PC-3 (cell line): ENCODE data around the gene TYMS. TPM values are rescaled to one million over a fixed set of nuclear protein-coding genes. Genes with fewer than 3 reads are reported as not detected.

Experiments
- ATAC-seq: fragments of 200-7000 bp; cut with Tn5 transposase; 2 replicates; pipeline ENCODE4 v1.9.1; 2020; ENCODE audit warnings: mild to moderate bottlenecking, moderate library complexity
- BruUV-seq: library from RNA; stranded (reverse); fragments of 400-500 nt; replicated peaks from 2 replicates; lab custom pipeline; 2021; lab: Mats Ljungman, UMichigan
- CTCF ChIA-PET: fragments of 300-600 bp; sonication (Branson Sonifier 250); formaldehyde crosslinking; loops from one replicate; lab custom pipeline; 2022; ENCODE audit warnings: antibody characterized with exemption; lab: Charles Lee
- POLR2A ChIA-PET: fragments of 300-600 bp; sonication (Branson Sonifier 250); formaldehyde crosslinking; loops from one replicate; lab custom pipeline; 2022; ENCODE audit warnings: antibody characterized with exemption; ENCODE audit not compliant: unreplicated experiment; lab: Charles Lee
- DNase-seq: peaks from one replicate; pipeline ENCODE4 v3.0.0-alpha.2; 2015
- H2AFZ ChIP-seq: fragments of 300-600 bp; sonication (generic); 2 replicates; pipeline ENCODE4 v1.6.0; 2016; ENCODE audit warnings: antibody characterized with exemption, low read length
- H3F3A ChIP-seq: fragments of 300-600 bp; sonication (generic); one replicate; pipeline ENCODE4 v1.6.0; 2017; ENCODE audit warnings: antibody characterized with exemption, low read length, control low read depth, mild to moderate bottlenecking; ENCODE audit not compliant: unreplicated experiment
- H3K27ac ChIP-seq: fragments of 300-600 bp; sonication (generic); 2 replicates; pipeline ENCODE4 v1.5.1; 2016; ENCODE audit warnings: mild to moderate bottlenecking, low read length
- H3K27me3 ChIP-seq: fragments of 300-600 bp; sonication (generic); 2 replicates; pipeline ENCODE4 v1.6.1; 2016; ENCODE audit warnings: low read length, mixed read lengths
- H3K36me3 ChIP-seq: fragments of 300-600 bp; sonication (generic); 2 replicates; pipeline ENCODE4 v1.6.1; 2016; ENCODE audit warnings: low read depth, mixed run types, low read length, mixed read lengths
- H3K4me1 ChIP-seq: fragments of 300-600 bp; sonication (generic); 2 replicates; pipeline ENCODE4 v1.5.1; 2016; ENCODE audit warnings: low read length; ENCODE audit not compliant: insufficient read depth
- H3K4me2 ChIP-seq: fragments of 300-600 bp; sonication (generic); 2 replicates; pipeline ENCODE4 v1.6.0; 2016; ENCODE audit warnings: low read length
- H3K4me3 ChIP-seq: fragments of 300-600 bp; sonication (generic); 2 replicates; pipeline ENCODE4 v1.5.1; 2016; ENCODE audit warnings: mild to moderate bottlenecking, low read length, mixed read lengths
- H3K79me2 ChIP-seq: fragments of 300-600 bp; sonication (generic); 2 replicates; pipeline ENCODE4 v1.6.1; 2017; ENCODE audit warnings: low read length, mixed read lengths
- H3K9ac ChIP-seq: fragments of 300-600 bp; sonication (generic); 2 replicates; pipeline ENCODE4 v1.6.0; 2016; ENCODE audit warnings: mild to moderate bottlenecking, low read length
- H3K9me2 ChIP-seq: fragments of 300-600 bp; sonication (generic); replicated peaks from 2 replicates; pipeline ENCODE4 v1.6.1; 2016; ENCODE audit warnings: mixed run types, low read length, mixed read lengths
- H3K9me3 ChIP-seq: fragments of 300-600 bp; sonication (generic); 2 replicates; pipeline ENCODE4 v1.6.1; 2016; ENCODE audit warnings: low read length, mixed read lengths
- H4K20me1 ChIP-seq: fragments of 300-600 bp; sonication (generic); 2 replicates; pipeline ENCODE4 v1.6.1; 2016; ENCODE audit warnings: low read length, mixed read lengths
- EZH2 ChIP-seq: fragments of 300-600 bp; sonication (generic); IDR thresholded peaks from one replicate; pipeline ENCODE4 v1.6.1; 2017; ENCODE audit warnings: antibody characterized with exemption, mild to moderate bottlenecking, low read length; ENCODE audit not compliant: unreplicated experiment
- EZH2phosphoT487 ChIP-seq: fragments of 300-600 bp; sonication (generic); IDR thresholded peaks from 2 replicates; pipeline ENCODE4 v1.6.1; 2018; ENCODE audit warnings: mild to moderate bottlenecking, antibody characterized with exemption, low read length, borderline replicate concordance
- intact Hi-C: fragments of 100-400 bp; cut with micrococcal nuclease; formaldehyde crosslinking; loops from 2 replicates; pipeline ENCODE4 v1.9.0; 2023
- total RNA-seq: library from RNA; depleted of rRNA; stranded (reverse); fragments of >200 nt; gene quantifications from 2 replicates; pipeline ENCODE4 v1.2.3, GENCODE V29; 2014
- TF ChIP-seq, protein P1 (sequence below): fragments of 300-600 bp; sonication (generic); conservative IDR thresholded peaks from 2 replicates; pipeline ENCODE4 v1.5.1; 2017; ENCODE audit warnings: antibody characterized with exemption, low read depth, mild to moderate bottlenecking, low read length

The TYMS gene
- total RNA-seq, 1 experiment from 2014 or later, result 63.2 TPM

GRCh38 chr18:713135-713490 is 55.7 kb downstream of the TYMS start:
- no peak for ATAC-seq
- Histone ChIP-seq H3K27me3 (no peaks in the 10 kb centered on the region), H3K4me2 (peak overlapping the region; percentile 70), H3K27ac (no peak overlapping the region), H3K9me3 (no peaks in the 10 kb centered on the region), H2AFZ (peak overlapping the region; percentile 68; the same call in 1 of the 2 replicates), H3K79me2 (peaks cover 40% of the 10 kb centered on the region), H3K4me1 (peaks cover 13% of the 10 kb centered on the region), H3F3A (no peaks in the 10 kb centered on the region), H3K4me3 (peak overlapping the region; percentile 55; the same call in 1 of the 2 replicates), H3K9me2 (no peaks in the 10 kb centered on the region), H4K20me1 (no peaks in the 10 kb centered on the region), H3K36me3 (peaks cover 3% of the 10 kb centered on the region; the same call in 1 of the 2 replicates), H3K9ac (no peak overlapping the region)
- no peak for DNase-seq
- ChIA-PET POLR2A (interaction anchor here (0.5 kb wide), 1 partner anchor 10 kb away, joined by 3 read pairs; no protein-coding TSS in a partner anchor), CTCF (interaction anchor here (0.6 to 1.1 kb wide), 6 partner anchors 10 to 126 kb away, joined by 3 to 14 read pairs (median 6); partner anchors contain the start of gene TYMS)
- TSS peak; percentile 44 for BruUV-seq
- TF ChIP-seq EZH2phosphoT487, result no peak
- TF ChIP-seq, protein P1, sequence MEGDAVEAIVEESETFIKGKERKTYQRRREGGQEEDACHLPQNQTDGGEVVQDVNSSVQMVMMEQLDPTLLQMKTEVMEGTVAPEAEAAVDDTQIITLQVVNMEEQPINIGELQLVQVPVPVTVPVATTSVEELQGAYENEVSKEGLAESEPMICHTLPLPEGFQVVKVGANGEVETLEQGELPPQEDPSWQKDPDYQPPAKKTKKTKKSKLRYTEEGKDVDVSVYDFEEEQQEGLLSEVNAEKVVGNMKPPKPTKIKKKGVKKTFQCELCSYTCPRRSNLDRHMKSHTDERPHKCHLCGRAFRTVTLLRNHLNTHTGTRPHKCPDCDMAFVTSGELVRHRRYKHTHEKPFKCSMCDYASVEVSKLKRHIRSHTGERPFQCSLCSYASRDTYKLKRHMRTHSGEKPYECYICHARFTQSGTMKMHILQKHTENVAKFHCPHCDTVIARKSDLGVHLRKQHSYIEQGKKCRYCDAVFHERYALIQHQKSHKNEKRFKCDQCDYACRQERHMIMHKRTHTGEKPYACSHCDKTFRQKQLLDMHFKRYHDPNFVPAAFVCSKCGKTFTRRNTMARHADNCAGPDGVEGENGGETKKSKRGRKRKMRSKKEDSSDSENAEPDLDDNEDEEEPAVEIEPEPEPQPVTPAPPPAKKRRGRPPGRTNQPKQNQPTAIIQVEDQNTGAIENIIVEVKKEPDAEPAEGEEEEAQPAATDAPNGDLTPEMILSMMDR, result no peak
- no peak for TF ChIP-seq EZH2
- intact Hi-C loops, result no loop called here

GRCh38 chr18:715626-716025 is 58.2 kb downstream of the TYMS start:
- H3K4me2 ChIP-seq, result peak overlapping the region; percentile 12; the same call in 1 of the 2 replicates
- BruUV-seq, result no TSS peak
- H3F3A ChIP-seq, result no peaks in the 10 kb centered on the region
- no peak overlapping the region for H3K9ac ChIP-seq
- ChIA-PET POLR2A (interaction anchor here (0.6 to 0.7 kb wide), 3 partner anchors 57 to 99 kb away, joined by 3 to 5 read pairs (median 3); no protein-coding TSS in a partner anchor), CTCF (interaction anchor here (0.7 to 0.8 kb wide), 5 partner anchors 13 to 123 kb away, joined by 3 to 5 read pairs (median 3); no protein-coding TSS in a partner anchor)
- H4K20me1 ChIP-seq, result no peaks in the 10 kb centered on the region
- peak; percentile 71 for DNase-seq
- H2AFZ ChIP-seq, result no peak overlapping the region
- TF ChIP-seq, protein P1, result no peak
- TF ChIP-seq EZH2 (no peak), EZH2phosphoT487 (no peak)
- no peaks in the 10 kb centered on the region for H3K9me2 ChIP-seq
- intact Hi-C loops, result loop anchor here (5.0 kb wide), 1 partner anchor 93 kb away; no protein-coding TSS in a partner anchor
- H3K36me3 ChIP-seq, result no peaks in the 10 kb centered on the region
- peaks cover 13% of the 10 kb centered on the region for H3K4me1 ChIP-seq
- no peaks in the 10 kb centered on the region for H3K27me3 ChIP-seq
- ATAC-seq, result peak; percentile 37
- no peak overlapping the region for H3K4me3 ChIP-seq
- H3K79me2 ChIP-seq, result peaks cover 15% of the 10 kb centered on the region
- H3K9me3 ChIP-seq, result no peaks in the 10 kb centered on the region
- H3K27ac ChIP-seq, result peak overlapping the region; percentile 63

DNA sequence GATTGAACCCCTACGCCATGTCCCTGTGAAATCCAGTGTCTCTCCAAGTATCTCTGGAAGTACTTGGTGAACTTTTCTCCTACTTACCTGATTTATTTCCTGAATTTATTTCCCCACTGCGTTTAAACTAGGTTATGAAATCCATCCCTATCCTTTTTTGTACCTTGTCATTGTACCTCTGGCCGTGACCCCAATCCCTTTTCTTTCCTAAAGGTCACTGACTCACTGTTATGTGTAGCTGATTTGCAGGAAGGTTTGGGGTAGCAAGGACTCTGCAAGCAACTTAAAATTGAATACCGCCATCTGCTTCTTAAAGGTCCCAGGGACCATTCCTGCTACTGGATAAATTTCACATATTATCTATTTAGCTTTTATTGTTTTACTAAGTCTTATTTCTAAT is 59.5 kb downstream of the TYMS start:
- CTCF ChIA-PET, result interaction anchor here (1.0 kb wide), 1 partner anchor 115 kb away, joined by 3 read pairs; no protein-coding TSS in a partner anchor
- no peak overlapping the region for H3K27ac ChIP-seq

More for the DNA sequence above, 59.5 kb downstream of the TYMS start:
- no TSS peak for BruUV-seq
- no peaks in the 10 kb centered on the region for H3F3A ChIP-seq
- no peak overlapping the region for H3K4me2 ChIP-seq
- no peak overlapping the region for H3K9ac ChIP-seq
- H3K79me2 ChIP-seq, result peaks cover 1% of the 10 kb centered on the region
- POLR2A ChIA-PET, result interaction anchor here (0.6 kb wide), 1 partner anchor 59 kb away, joined by 3 read pairs; no protein-coding TSS in a partner anchor
- no peaks in the 10 kb centered on the region for H3K9me3 ChIP-seq
- H3K36me3 ChIP-seq, result no peaks in the 10 kb centered on the region
- DNase-seq (no peak), ATAC-seq (no peak)
- no peaks in the 10 kb centered on the region for H4K20me1 ChIP-seq
- H3K27me3 ChIP-seq, result no peaks in the 10 kb centered on the region
- H3K4me3 ChIP-seq, result no peak overlapping the region
- peaks cover 10% of the 10 kb centered on the region for H3K4me1 ChIP-seq
- TF ChIP-seq EZH2phosphoT487, result no peak
- TF ChIP-seq EZH2, result no peak
- TF ChIP-seq, protein P1, result no peak
- no peak overlapping the region for H2AFZ ChIP-seq
- H3K9me2 ChIP-seq, result no peaks in the 10 kb centered on the region
- intact Hi-C loops, result loop anchor here (5.0 kb wide), 1 partner anchor 95 kb away; no protein-coding TSS in a partner anchor
